SK-N-SH treated with all-trans-retinoic acid at 6 μM for 48 hours (cell line): ENCODE results near the gene EAPP.

ENCODE experiments used
- ATAC-seq: fragments of 200-7000 bp; cut with Tn5 transposase; 3 replicates; pipeline ENCODE4 v1.9.1; 2020; ENCODE audit warnings: mild to moderate bottlenecking, moderate library complexity
- ARNTL ChIP-seq: fragments of 450-650 bp; formaldehyde crosslinking; IDR thresholded peaks from 2 replicates; pipeline ENCODE4 v1.5.0; 2020; ENCODE audit warnings: low read depth, mild to moderate bottlenecking, moderate library complexity, borderline replicate concordance
- BACH2 ChIP-seq: fragments of 250-450 bp; sonication (Bioruptor Pico); IDR thresholded peaks from 2 replicates; pipeline ENCODE4 v1.9.0; 2021; ENCODE audit warnings: mild to moderate bottlenecking, borderline replicate concordance
- CREB5 ChIP-seq: fragments of 250-450 bp; sonication (Bioruptor Pico); IDR thresholded peaks from 2 replicates; pipeline ENCODE4 v1.5.1; 2020; ENCODE audit warnings: low read depth, mild to moderate bottlenecking, moderate library complexity
- CSDC2 ChIP-seq: fragments of 250-450 bp; sonication (Bioruptor Pico); IDR thresholded peaks from 2 replicates; pipeline ENCODE4 v1.5.0; 2020; ENCODE audit warnings: mild to moderate bottlenecking, moderate library complexity
- CSRNP3 ChIP-seq: fragments of 250-450 bp; sonication (Bioruptor Pico); IDR thresholded peaks from 2 replicates; pipeline ENCODE4 v1.5.1; 2021; ENCODE audit warnings: mild to moderate bottlenecking, moderate library complexity
- ESRRG ChIP-seq: fragments of 250-450 bp; sonication (Bioruptor Pico); IDR thresholded peaks from 2 replicates; pipeline ENCODE4 v1.6.1; 2021; ENCODE audit warnings: mild to moderate bottlenecking
- GLIS3 ChIP-seq: fragments of 250-450 bp; sonication (Bioruptor Pico); IDR thresholded peaks from 2 replicates; pipeline ENCODE4 v1.5.0; 2020; ENCODE audit warnings: mild to moderate bottlenecking, moderate library complexity
- ISL1 ChIP-seq: fragments of 250-450 bp; sonication (Bioruptor Pico); IDR thresholded peaks from 2 replicates; pipeline ENCODE4 v2.1.2; 2022; ENCODE audit warnings: mild to moderate bottlenecking, moderate library complexity
- OSR1 ChIP-seq: fragments of 250-450 bp; sonication (Bioruptor Pico); IDR thresholded peaks from 2 replicates; pipeline ENCODE4 v1.8.0; 2022; ENCODE audit warnings: moderate library complexity, mild to moderate bottlenecking, inconsistent platforms
- PPARA ChIP-seq: fragments of 250-450 bp; sonication (Bioruptor Pico); IDR thresholded peaks from 2 replicates; pipeline ENCODE4 v1.5.0; 2020; ENCODE audit warnings: mild to moderate bottlenecking, borderline replicate concordance
- SNAI2 ChIP-seq: fragments of 250-450 bp; sonication (Bioruptor Pico); IDR thresholded peaks from 2 replicates; pipeline ENCODE4 v1.5.0; 2020; ENCODE audit warnings: mild to moderate bottlenecking, moderate library complexity
- TCF4 ChIP-seq: fragments of 250-450 bp; sonication (Bioruptor Pico); IDR thresholded peaks from 2 replicates; pipeline ENCODE4 v1.8.0; 2021; ENCODE audit warnings: mild to moderate bottlenecking, moderate library complexity, borderline replicate concordance
- TOX ChIP-seq: fragments of 250-450 bp; sonication (Bioruptor Pico); IDR thresholded peaks from 2 replicates; pipeline ENCODE4 v1.8.0; 2021; ENCODE audit warnings: mild to moderate bottlenecking, moderate library complexity, borderline replicate concordance
- ZC3H10 ChIP-seq: fragments of 250-450 bp; sonication (Bioruptor Pico); IDR thresholded peaks from 2 replicates; pipeline ENCODE4 v1.5.1; 2021; ENCODE audit warnings: mild to moderate bottlenecking, moderate library complexity
- ZFP3 ChIP-seq: fragments of 250-450 bp; sonication (Bioruptor Pico); IDR thresholded peaks from 2 replicates; pipeline ENCODE4 v1.5.0; 2020; ENCODE audit warnings: mild to moderate bottlenecking, moderate library complexity
- ZFP30 ChIP-seq: fragments of 450-650 bp; formaldehyde crosslinking; IDR thresholded peaks from 2 replicates; pipeline ENCODE4 v1.5.0; 2022; ENCODE audit warnings: mild to moderate bottlenecking, moderate library complexity
- ZNF565 ChIP-seq: fragments of 450-650 bp; formaldehyde crosslinking; conservative IDR thresholded peaks from 2 replicates; pipeline ENCODE4 v1.5.0; 2020; ENCODE audit warnings: low read depth, mild to moderate bottlenecking, moderate library complexity
- ZNF70 ChIP-seq: fragments of 450-650 bp; formaldehyde crosslinking; IDR thresholded peaks from 2 replicates; pipeline ENCODE4 v1.5.0; 2020; ENCODE audit warnings: mild to moderate bottlenecking, moderate library complexity
- ZNF8 ChIP-seq: fragments of 450-650 bp; formaldehyde crosslinking; IDR thresholded peaks from 2 replicates; pipeline ENCODE4 v1.5.0; 2020; ENCODE audit warnings: mild to moderate bottlenecking, moderate library complexity
- TF ChIP-seq, protein P1 (sequence below): fragments of 250-450 bp; sonication (Bioruptor Pico); IDR thresholded peaks from 2 replicates; pipeline ENCODE4 v1.5.0; 2020; ENCODE audit warnings: mild to moderate bottlenecking, moderate library complexity
- TF ChIP-seq, protein P2 (sequence below): fragments of 250-450 bp; sonication (Bioruptor Pico); IDR thresholded peaks from 2 replicates; pipeline ENCODE4 v1.8.0; 2021; ENCODE audit warnings: low read depth, mild to moderate bottlenecking, moderate library complexity, borderline replicate concordance
- TF ChIP-seq, protein P3 (sequence below): fragments of 250-450 bp; sonication (Bioruptor Pico); IDR thresholded peaks from 2 replicates; pipeline ENCODE4 v1.8.0; 2020; ENCODE audit warnings: mild to moderate bottlenecking, moderate library complexity, borderline replicate concordance

Gene EAPP

GRCh38 chr14:34496679-34497513 lies 42.6 kb downstream of the EAPP start:
- peak; percentile 44; the same call in 1 of the 2 replicates for TF ChIP-seq TOX (CRISPR knock-in tag)
- no peak for TF ChIP-seq BACH2 (CRISPR knock-in tag)
- TF ChIP-seq ZNF565 (CRISPR knock-in tag) = no peak
- no peak for TF ChIP-seq ZNF70 (CRISPR knock-in tag)
- TF ChIP-seq ZFP30 (CRISPR knock-in tag) = no peak
- no peak for TF ChIP-seq CREB5 (CRISPR knock-in tag)
- TF ChIP-seq, protein P1, sequence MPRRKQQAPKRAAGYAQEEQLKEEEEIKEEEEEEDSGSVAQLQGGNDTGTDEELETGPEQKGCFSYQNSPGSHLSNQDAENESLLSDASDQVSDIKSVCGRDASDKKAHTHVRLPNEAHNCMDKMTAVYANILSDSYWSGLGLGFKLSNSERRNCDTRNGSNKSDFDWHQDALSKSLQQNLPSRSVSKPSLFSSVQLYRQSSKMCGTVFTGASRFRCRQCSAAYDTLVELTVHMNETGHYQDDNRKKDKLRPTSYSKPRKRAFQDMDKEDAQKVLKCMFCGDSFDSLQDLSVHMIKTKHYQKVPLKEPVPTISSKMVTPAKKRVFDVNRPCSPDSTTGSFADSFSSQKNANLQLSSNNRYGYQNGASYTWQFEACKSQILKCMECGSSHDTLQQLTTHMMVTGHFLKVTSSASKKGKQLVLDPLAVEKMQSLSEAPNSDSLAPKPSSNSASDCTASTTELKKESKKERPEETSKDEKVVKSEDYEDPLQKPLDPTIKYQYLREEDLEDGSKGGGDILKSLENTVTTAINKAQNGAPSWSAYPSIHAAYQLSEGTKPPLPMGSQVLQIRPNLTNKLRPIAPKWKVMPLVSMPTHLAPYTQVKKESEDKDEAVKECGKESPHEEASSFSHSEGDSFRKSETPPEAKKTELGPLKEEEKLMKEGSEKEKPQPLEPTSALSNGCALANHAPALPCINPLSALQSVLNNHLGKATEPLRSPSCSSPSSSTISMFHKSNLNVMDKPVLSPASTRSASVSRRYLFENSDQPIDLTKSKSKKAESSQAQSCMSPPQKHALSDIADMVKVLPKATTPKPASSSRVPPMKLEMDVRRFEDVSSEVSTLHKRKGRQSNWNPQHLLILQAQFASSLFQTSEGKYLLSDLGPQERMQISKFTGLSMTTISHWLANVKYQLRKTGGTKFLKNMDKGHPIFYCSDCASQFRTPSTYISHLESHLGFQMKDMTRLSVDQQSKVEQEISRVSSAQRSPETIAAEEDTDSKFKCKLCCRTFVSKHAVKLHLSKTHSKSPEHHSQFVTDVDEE (CRISPR knock-in tag) = no peak
- TF ChIP-seq ESRRG = no peak
- no peak for TF ChIP-seq ZC3H10 (CRISPR knock-in tag)
- TF ChIP-seq SNAI2 (CRISPR knock-in tag) = 0 out of 2 replicates have a peak, but pooled peaks have one; percentile 28
- no peak for TF ChIP-seq CSRNP3 (CRISPR knock-in tag)
- peak; percentile 40 for TF ChIP-seq ZFP3 (CRISPR knock-in tag)
- TF ChIP-seq, protein P2, sequence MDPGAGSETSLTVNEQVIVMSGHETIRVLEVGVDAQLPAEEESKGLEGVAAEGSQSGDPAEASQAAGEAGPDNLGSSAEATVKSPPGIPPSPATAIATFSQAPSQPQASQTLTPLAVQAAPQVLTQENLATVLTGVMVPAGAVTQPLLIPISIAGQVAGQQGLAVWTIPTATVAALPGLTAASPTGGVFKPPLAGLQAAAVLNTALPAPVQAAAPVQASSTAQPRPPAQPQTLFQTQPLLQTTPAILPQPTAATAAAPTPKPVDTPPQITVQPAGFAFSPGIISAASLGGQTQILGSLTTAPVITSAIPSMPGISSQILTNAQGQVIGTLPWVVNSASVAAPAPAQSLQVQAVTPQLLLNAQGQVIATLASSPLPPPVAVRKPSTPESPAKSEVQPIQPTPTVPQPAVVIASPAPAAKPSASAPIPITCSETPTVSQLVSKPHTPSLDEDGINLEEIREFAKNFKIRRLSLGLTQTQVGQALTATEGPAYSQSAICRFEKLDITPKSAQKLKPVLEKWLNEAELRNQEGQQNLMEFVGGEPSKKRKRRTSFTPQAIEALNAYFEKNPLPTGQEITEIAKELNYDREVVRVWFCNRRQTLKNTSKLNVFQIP (CRISPR knock-in tag) = no peak
- peak; percentile 72 for TF ChIP-seq CSDC2
- peak; percentile 44; the same call in 1 of the 2 replicates for TF ChIP-seq ISL1
- no peak; the same call in 1 of the 2 replicates for TF ChIP-seq OSR1
- no peak for TF ChIP-seq TCF4
- no peak for TF ChIP-seq PPARA (CRISPR knock-in tag)
- TF ChIP-seq GLIS3 (CRISPR knock-in tag) = no peak
- no peak for TF ChIP-seq ARNTL
- ATAC-seq = peak; percentile 94

DNA sequence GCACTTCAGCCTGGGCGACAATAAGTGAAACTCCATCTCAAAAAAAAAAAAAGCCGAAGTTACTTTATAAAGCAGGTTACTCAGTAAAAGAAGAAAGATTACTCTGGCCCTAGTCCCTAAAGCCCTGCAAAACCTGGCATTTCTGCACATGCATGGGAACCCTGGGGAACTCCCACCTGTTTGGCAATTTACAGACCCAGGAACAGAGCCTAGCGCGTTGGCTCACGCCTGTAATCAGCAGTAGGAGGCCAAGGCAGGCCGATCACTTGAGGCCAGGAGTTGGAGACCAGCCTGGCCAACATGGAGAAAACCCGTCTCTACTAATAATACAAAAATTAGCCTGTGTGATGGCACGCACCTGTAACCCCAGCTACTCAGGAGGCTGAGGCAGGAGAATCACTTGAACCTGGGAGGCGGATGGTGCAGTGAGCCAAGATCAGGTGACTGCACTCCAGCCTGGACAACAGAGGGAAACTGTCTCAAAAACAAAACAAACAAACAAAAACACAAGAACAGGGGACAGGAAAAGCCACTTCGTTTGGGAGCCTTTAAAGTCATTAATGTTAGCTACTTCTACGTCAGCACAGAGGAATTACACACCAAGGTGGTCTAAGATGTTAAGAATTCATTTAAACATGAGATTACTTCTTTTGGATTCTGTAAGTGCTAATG lies 43.4 kb downstream of the EAPP start:
- no peak for ATAC-seq
- no peak for TF ChIP-seq ZFP3 (CRISPR knock-in tag)
- no peak for TF ChIP-seq PPARA (CRISPR knock-in tag)
- no peak for TF ChIP-seq ZNF8 (CRISPR knock-in tag)
- no peak for TF ChIP-seq OSR1
- TF ChIP-seq CSRNP3 (CRISPR knock-in tag) = no peak
- no peak for TF ChIP-seq ZNF70 (CRISPR knock-in tag)
- TF ChIP-seq ZC3H10 (CRISPR knock-in tag) = no peak
- TF ChIP-seq, protein P2 (CRISPR knock-in tag) = no peak
- no peak for TF ChIP-seq TCF4
- TF ChIP-seq, protein P3, sequence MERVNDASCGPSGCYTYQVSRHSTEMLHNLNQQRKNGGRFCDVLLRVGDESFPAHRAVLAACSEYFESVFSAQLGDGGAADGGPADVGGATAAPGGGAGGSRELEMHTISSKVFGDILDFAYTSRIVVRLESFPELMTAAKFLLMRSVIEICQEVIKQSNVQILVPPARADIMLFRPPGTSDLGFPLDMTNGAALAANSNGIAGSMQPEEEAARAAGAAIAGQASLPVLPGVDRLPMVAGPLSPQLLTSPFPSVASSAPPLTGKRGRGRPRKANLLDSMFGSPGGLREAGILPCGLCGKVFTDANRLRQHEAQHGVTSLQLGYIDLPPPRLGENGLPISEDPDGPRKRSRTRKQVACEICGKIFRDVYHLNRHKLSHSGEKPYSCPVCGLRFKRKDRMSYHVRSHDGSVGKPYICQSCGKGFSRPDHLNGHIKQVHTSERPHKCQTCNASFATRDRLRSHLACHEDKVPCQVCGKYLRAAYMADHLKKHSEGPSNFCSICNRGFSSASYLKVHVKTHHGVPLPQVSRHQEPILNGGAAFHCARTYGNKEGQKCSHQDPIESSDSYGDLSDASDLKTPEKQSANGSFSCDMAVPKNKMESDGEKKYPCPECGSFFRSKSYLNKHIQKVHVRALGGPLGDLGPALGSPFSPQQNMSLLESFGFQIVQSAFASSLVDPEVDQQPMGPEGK (CRISPR knock-in tag) = no peak
